ENCODE measurements around the gene IFIH1. TPM values are rescaled to one million over a fixed set of nuclear protein-coding genes. Genes with fewer than 3 reads are reported as not detected.

IFIH1 gene
- total and polyA plus RNA-seq, 2 experiments from 2014 or later = 1.2 to 2.5 TPM

GRCh38 chr2:162258169-162258568, 60.3 kb downstream of the IFIH1 start:
- Mint-ChIP-seq H3K9me3 (no peaks in the 10 kb centered on the region; the same call in 2 of the 3 replicates), H3K27ac (no peak overlapping the region), H3K36me3 (ENCODE audit: low read depth) (no peaks in the 10 kb centered on the region), H3K4me1 (peaks cover 9% of the 10 kb centered on the region; the same call in 2 of the 3 replicates), H3K27me3 (ENCODE audit: insufficient read depth, low read depth, poor library complexity) (no peaks in the 10 kb centered on the region), H3K4me3 (no peak overlapping the region)
- no peaks in the 10 kb centered on the region for H3K9me2 ChIP-seq (ENCODE audit: insufficient read depth)
- H3K4me1 ChIP-seq (ENCODE audit: insufficient read depth) = peaks cover 10% of the 10 kb centered on the region; the same call in 1 of the 2 replicates
- ATAC-seq (no peak), DNase-seq (ENCODE audit: low spot score) (no peak)
- no peak overlapping the region for H3K27ac ChIP-seq (ENCODE audit: low read depth)
- H2AFZ ChIP-seq = no peak overlapping the region
- H3K36me3 ChIP-seq (ENCODE audit: insufficient read depth) = no peaks in the 10 kb centered on the region
- TF ChIP-seq ZNF331 (CRISPR knock-in tag; IDR thresholded peaks at IDR 0.05; ENCODE audit: low read depth) = no peak
- TF ChIP-seq STAT1 (IDR thresholded peaks at IDR 0.05; ENCODE audit: unreplicated experiment) = no peak
- no peak for TF ChIP-seq POLR2AphosphoS5 (IDR thresholded peaks at IDR 0.05; ENCODE audit: low read depth)
- no peak for TF ChIP-seq ETS1 (IDR thresholded peaks at IDR 0.05)
- no peak for TF ChIP-seq JUNB (IDR thresholded peaks at IDR 0.05; ENCODE audit: unreplicated experiment)
- no peak for TF ChIP-seq CREB1 (CRISPR knock-in tag; IDR thresholded peaks at IDR 0.05; ENCODE audit: low read depth)
- TF ChIP-seq ZNF114 (CRISPR knock-in tag; IDR thresholded peaks at IDR 0.05) = no peak
- TF ChIP-seq NANOG (IDR thresholded peaks at IDR 0.05; ENCODE audit: borderline replicate concordance) = no peak
- no peak for TF ChIP-seq EZH2 (IDR thresholded peaks at IDR 0.05; ENCODE audit: low read depth, unreplicated experiment)
- no peak for TF ChIP-seq CTCF (conservative IDR thresholded peaks at IDR 0.05; ENCODE audit: low read depth in 2 of 2)
- TF ChIP-seq ZNF462 (CRISPR knock-in tag; IDR thresholded peaks at IDR 0.05) = no peak
- TF ChIP-seq REST (IDR thresholded peaks at IDR 0.05; ENCODE audit: unreplicated experiment) = no peak
- TF ChIP-seq EZH2phosphoT487 (IDR thresholded peaks at IDR 0.05; ENCODE audit: unreplicated experiment) = no peak
- H4K20me1 ChIP-seq (replicated peaks; ENCODE audit: insufficient read depth) = no peaks in the 10 kb centered on the region
- H3K79me2 ChIP-seq (replicated peaks; ENCODE audit: insufficient read depth) = no peaks in the 10 kb centered on the region
- no peaks in the 10 kb centered on the region for H3F3A ChIP-seq (replicated peaks; ENCODE audit: low read depth)
- H3K4me2 ChIP-seq = no peak overlapping the region
- H3K4me3 ChIP-seq = no peak overlapping the region
- H3K27me3 ChIP-seq (ENCODE audit: insufficient read depth) = no peaks in the 10 kb centered on the region

Measured in GM23338 (cell line).